Lung (tissue), 12 donors: ENCODE results near the gene TXNRD1. TPM values are rescaled to one million over a fixed set of nuclear protein-coding genes. Genes with fewer than 3 reads are reported as not detected.

Source experiments
- ATAC-seq: fragments of 200-7000 bp; cut with Tn5 transposase; one replicate; pipeline ENCODE4 v1.9.1; 2020; ENCODE audit warnings: moderate number of reproducible peaks; ENCODE audit not compliant: insufficient read depth, low FRiP score
- DNase-seq, 3 donors: peaks; one replicate each; pipeline ENCODE4 v3.0.0-alpha.2; 2013 to 2017
- H3K27ac ChIP-seq, 2 donors: one replicate each; pipeline ENCODE4 v1.5.1; 2013; ENCODE audit warnings: mild to moderate bottlenecking in 2 of 2, moderate library complexity in 2 of 2, control low read depth in 1 of 2, inconsistent platforms in 1 of 2, low read depth in 1 of 2, low read length in 1 of 2
- H3K27me3 ChIP-seq, 3 donors: one replicate each; pipeline ENCODE4 v1.5.1; 2013; ENCODE audit warnings: low read length in 2 of 3; ENCODE audit not compliant: control insufficient read depth in 3 of 3, insufficient read depth in 3 of 3
- H3K36me3 ChIP-seq, 4 donors: one replicate each; pipeline ENCODE4 v1.5.1; 2013; ENCODE audit warnings: low read length in 4 of 4, mild to moderate bottlenecking in 1 of 4, moderate library complexity in 1 of 4; ENCODE audit not compliant: control insufficient read depth in 4 of 4, insufficient read depth in 4 of 4
- H3K4me1 ChIP-seq, 5 donors: one replicate each; pipeline ENCODE4 v1.5.1; 2013; ENCODE audit warnings: low read length in 5 of 5, mild to moderate bottlenecking in 2 of 5, moderate library complexity in 1 of 5; ENCODE audit not compliant: control insufficient read depth in 5 of 5, insufficient read depth in 5 of 5
- H3K4me3 ChIP-seq: one replicate; pipeline ENCODE4 v1.5.1; 2013; ENCODE audit warnings: mild to moderate bottlenecking, control low read depth, moderate library complexity
- H3K9ac ChIP-seq, 2 donors: one replicate each; pipeline ENCODE4 v1.5.1; 2013; ENCODE audit warnings: low read length in 2 of 2, control low read depth in 1 of 2; ENCODE audit not compliant: insufficient read depth in 1 of 2
- H3K9me3 ChIP-seq, 4 donors: one replicate each; pipeline ENCODE4 v1.5.1; 2013; ENCODE audit warnings: low read length in 3 of 4, mild to moderate bottlenecking in 1 of 4, moderate library complexity in 1 of 4; ENCODE audit not compliant: control insufficient read depth in 4 of 4, insufficient read depth in 3 of 4
- CTCF ChIP-seq: IDR thresholded peaks from 2 replicates; pipeline ENCODE4 v1.5.1; 2012; ENCODE audit warnings: mild to moderate bottlenecking; ENCODE audit errors: control extremely low read depth, extremely low read depth
- WGBS, 2 donors: extraction: QIAGEN DNeasy Blood & Tissue Kit; methylation state at CpG; one replicate each; pipeline ENCODE4 v1.1.7; 2013; 5-methylcytosine and 5-hydroxymethylcytosine counted together
- polyA plus RNA-seq, 2 donors: library from polyadenylated mRNA; stranded (reverse); fragments of 200-250 nt; gene quantifications; one replicate each; pipeline ENCODE4 v1.2.1, GENCODE V29; 2013
- total RNA-seq, 2 donors: library from RNA; depleted of rRNA in 1 of 2; stranded (reverse); fragments of >200 nt in 1 of 2; gene quantifications; one replicate each; pipeline ENCODE4 v1.2.1, GENCODE V29; 2014 to 2021
- donor health status: control.
- donor health status: control.
- donor health status: Bipolar disorder and iron deficiency.
- donor health status: healthy.
- donor health status: DM: yes; HTN: yes; CAD: no.

TXNRD1 gene
- total and polyA plus RNA-seq, 4 donors: 74.2 to 166 (median 125) TPM

- TF ChIP-seq CTCF: no peak
- DNase-seq: no peak
- ATAC-seq: no peak
Observed at GRCh38 chr12:104187446-104188155, 28.0 kb upstream of the TXNRD1 start.

GRCh38 chr12:104188534-104188933 is 27.0 kb upstream of the TXNRD1 start:
- Histone ChIP-seq H3K9me3 (peaks cover 0 to 11% (median 4%) of the 10 kb centered on the region in 4 donors), H3K27me3 (no peaks in the 10 kb centered on the region), H3K36me3 (peaks cover 0 to 4% (median 0%) of the 10 kb centered on the region in 4 donors), H3K27ac (no peak overlapping the region), H3K4me1 (no peaks in the 10 kb centered on the region), H3K9ac (no peak overlapping the region), H3K4me3 (no peak overlapping the region)
- 90 to 100% methylated on average over 3 of the region's 3 CpGs for WGBS, 2 donors
- ATAC-seq (no peak), DNase-seq (no peak)
- TF ChIP-seq CTCF: no peak

More at GRCh38 chr12:104187446-104188155, 28.0 kb upstream of the TXNRD1 start:
- H3K9ac ChIP-seq: no peak overlapping the region
- no peak overlapping the region for H3K4me3 ChIP-seq
- H3K9me3 ChIP-seq: peaks cover 0 to 12% (median 6%) of the 10 kb centered on the region in 4 donors
- H3K27me3 ChIP-seq: no peaks in the 10 kb centered on the region
- no peaks in the 10 kb centered on the region for H3K4me1 ChIP-seq
- WGBS, 2 donors: 93 to 94% methylated on average over 18 of the region's 18 CpGs
- H3K36me3 ChIP-seq: peaks cover 0 to 4% (median 0%) of the 10 kb centered on the region in 4 donors
- no peak overlapping the region for H3K27ac ChIP-seq

- ATAC-seq: no peak
- Histone ChIP-seq H3K9ac (no peak overlapping the region), H3K27ac (no peak overlapping the region), H3K27me3 (no peaks in the 10 kb centered on the region), H3K36me3 (no peaks in the 10 kb centered on the region), H3K4me3 (no peak overlapping the region), H3K9me3 (peaks cover 0 to 4% (median 0%) of the 10 kb centered on the region in 4 donors), H3K4me1 (no peaks in the 10 kb centered on the region)
- no peak for TF ChIP-seq CTCF
- 92% methylated on average over 2 of the region's 2 CpGs for whole genome bisulfite sequencing, 2 donors
- no peak for DNase-seq
Observed at GRCh38 chr12:104189915-104190555, 25.5 kb upstream of the TXNRD1 start.
